Astrocyte of the spinal cord (primary cell): ENCODE results near the gene CERS2.

Experiments used
- DNase-seq: peaks from one replicate; pipeline ENCODE4 v3.0.0; 2011; ENCODE audit warnings: low read depth, low spot score
- H3K4me3 ChIP-seq: 2 replicates; pipeline ENCODE4 v1.5.1; 2011; ENCODE audit warnings: low read depth, mild to moderate bottlenecking, low read length, moderate library complexity
- CTCF ChIP-seq: IDR thresholded peaks from 2 replicates; pipeline ENCODE4 v1.5.1; 2012; ENCODE audit warnings: low read depth, mild to moderate bottlenecking, low read length, inconsistent platforms
- in situ Hi-C: cut with HindIII; loops from 2 replicates; pipeline ENCODE4 v1.10.0; 2017; ENCODE audit warnings: low sequenced_read_pairs

CERS2 gene

GRCh38 chr1:150972417-150972940 lies 2.2 kb downstream of the CERS2 start:
- DNase-seq: no peak
- in situ Hi-C loops: no loop called here
- H3K4me3 ChIP-seq: no peak overlapping the region
- TF ChIP-seq CTCF: no peak

- no peak for DNase-seq
- in situ Hi-C loops: no loop called here
- no peak overlapping the region for H3K4me3 ChIP-seq
- TF ChIP-seq CTCF: no peak
These were observed 2.8 kb downstream of the CERS2 start for GRCh38 chr1:150971583-150972416.

- no peak overlapping the region for H3K4me3 ChIP-seq
- TF ChIP-seq CTCF: no peak
- in situ Hi-C loops: no loop called here
These were observed 3.6 kb downstream of the CERS2 start for GRCh38 chr1:150970808-150971582.

GRCh38 chr1:150969626-150970025 lies 5.0 kb downstream of the CERS2 start:
- TF ChIP-seq CTCF: no peak
- H3K4me3 ChIP-seq: no peak overlapping the region
- in situ Hi-C loops: no loop called here
- DNase-seq: no peak

More at GRCh38 chr1:150970808-150971582, 3.6 kb downstream of the CERS2 start:
- DNase-seq: peak; percentile 13

- DNase-seq: no peak
- no peak overlapping the region for H3K4me3 ChIP-seq
- TF ChIP-seq CTCF: no peak
- in situ Hi-C loops: no loop called here
These were observed 6.1 kb downstream of the CERS2 start for GRCh38 chr1:150968491-150968890.

GRCh38 chr1:150967936-150968335 lies 6.7 kb downstream of the CERS2 start:
- in situ Hi-C loops: no loop called here
- no peak overlapping the region for H3K4me3 ChIP-seq
- DNase-seq: no peak
- TF ChIP-seq CTCF: no peak
